ENCODE measurements around the gene ZNF384. TPM values are rescaled to one million over a fixed set of nuclear protein-coding genes. Genes with fewer than 3 reads are reported as not detected.

Gene ZNF384
- total and polyA plus RNA-seq, 11 donors, result 15.0 to 38.1 (median 25.2) TPM

DNA sequence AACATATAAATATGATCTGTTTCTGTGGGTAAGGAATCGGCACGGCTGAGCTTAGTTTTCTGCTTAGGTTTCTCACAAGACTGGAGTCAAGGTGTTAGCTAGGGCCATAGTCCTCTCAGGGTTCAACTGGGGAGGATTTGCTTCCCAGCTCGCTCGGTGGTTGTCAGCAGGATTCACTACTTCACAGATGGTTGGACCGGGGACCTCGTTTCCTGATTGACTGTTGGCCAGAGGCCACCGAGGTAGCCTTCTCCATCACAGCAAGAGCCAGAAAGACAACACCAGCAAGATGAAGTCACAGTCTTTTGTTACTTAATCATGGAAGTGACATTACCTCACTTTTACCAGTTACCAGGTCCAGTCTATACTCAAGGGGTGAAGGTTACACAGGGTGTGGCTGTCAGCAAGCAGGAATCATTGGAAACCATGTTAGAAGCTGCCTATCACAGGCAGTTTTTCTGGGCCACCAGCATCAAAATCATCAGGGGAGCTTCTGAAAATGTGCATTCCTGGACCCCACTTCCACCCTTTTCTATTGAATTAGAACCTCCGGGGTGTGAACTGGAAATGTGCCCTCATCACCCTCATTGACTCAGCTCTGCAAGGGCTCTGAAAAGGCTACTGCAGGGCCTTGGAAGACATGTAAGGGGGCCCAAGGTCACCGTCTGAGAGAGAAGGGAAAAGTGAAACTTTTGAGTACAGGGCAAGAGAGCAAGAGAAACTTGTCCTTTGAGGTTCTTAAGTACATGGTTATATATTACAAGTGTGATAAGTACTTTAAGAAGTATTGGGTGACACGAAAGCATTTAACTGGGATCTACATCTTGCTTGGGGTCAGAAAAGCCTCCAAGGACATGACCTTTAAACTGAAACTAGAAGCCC lies 45.6 kb upstream of the ZNF384 start:
- Histone ChIP-seq H3K36me3 (peaks cover 0 to 46% (median 32%) of the 10 kb centered on the region in 9 donors), H3K4me3 (no peak overlapping the region), H3K27ac (peak overlapping the region in 2 of 12 donors; percentile 34 to 54), H3K9me3 (no peaks in the 10 kb centered on the region), H3K4me1 (peaks cover 0 to 12% (median 0%) of the 10 kb centered on the region in 12 donors), H3K27me3 (no peaks in the 10 kb centered on the region)
- DNase-seq, result peak in 1 of 5 donors; percentile 10
- 60 to 71% (median 65%) methylated on average over 10 of the region's 10 CpGs for WGBS, 4 donors
- intact Hi-C loops (cut with DNase I), result loop anchor here in 9 of 10 donors (1.0 to 5.0 kb wide), 6 partner anchors 43 to 93 kb away; partner anchors contain the start of genes P3H3 (in 5 of the 9) and GPR162 (in 1 of the 9)
- ATAC-seq, result peak in 1 of 4 donors; percentile 38
- TF ChIP-seq POLR2A (IDR thresholded peaks at IDR 0.05), result no peak
- TF ChIP-seq, protein P1, sequence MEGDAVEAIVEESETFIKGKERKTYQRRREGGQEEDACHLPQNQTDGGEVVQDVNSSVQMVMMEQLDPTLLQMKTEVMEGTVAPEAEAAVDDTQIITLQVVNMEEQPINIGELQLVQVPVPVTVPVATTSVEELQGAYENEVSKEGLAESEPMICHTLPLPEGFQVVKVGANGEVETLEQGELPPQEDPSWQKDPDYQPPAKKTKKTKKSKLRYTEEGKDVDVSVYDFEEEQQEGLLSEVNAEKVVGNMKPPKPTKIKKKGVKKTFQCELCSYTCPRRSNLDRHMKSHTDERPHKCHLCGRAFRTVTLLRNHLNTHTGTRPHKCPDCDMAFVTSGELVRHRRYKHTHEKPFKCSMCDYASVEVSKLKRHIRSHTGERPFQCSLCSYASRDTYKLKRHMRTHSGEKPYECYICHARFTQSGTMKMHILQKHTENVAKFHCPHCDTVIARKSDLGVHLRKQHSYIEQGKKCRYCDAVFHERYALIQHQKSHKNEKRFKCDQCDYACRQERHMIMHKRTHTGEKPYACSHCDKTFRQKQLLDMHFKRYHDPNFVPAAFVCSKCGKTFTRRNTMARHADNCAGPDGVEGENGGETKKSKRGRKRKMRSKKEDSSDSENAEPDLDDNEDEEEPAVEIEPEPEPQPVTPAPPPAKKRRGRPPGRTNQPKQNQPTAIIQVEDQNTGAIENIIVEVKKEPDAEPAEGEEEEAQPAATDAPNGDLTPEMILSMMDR (IDR thresholded peaks at IDR 0.05), result no peak

DNA sequence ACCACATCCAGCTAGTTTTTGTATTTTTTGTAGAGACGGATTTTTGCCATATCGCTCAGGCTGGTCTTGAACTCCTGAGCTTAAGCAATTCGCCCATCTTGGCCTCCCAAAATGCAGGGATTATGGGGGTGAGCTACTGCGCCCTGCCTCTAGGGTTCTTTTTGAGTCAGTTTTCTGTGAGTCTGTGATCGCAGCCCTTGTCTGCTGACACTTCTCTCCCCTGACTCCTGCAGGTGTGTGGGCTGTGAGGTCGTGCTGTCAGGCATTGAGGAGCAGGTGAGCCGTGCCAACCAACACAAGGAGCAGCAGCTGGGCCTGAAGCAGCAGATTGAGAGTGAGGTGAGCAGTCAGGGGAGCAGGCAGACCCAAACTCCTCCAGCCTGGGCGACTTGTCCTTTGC lies 41.0 kb upstream of the ZNF384 start:
- Histone ChIP-seq H3K9me3 (no peaks in the 10 kb centered on the region), H3K27me3 (no peaks in the 10 kb centered on the region), H3K27ac (no peak overlapping the region), H3K36me3 (peaks cover 0 to 75% (median 59%) of the 10 kb centered on the region in 9 donors), H3K4me3 (no peak overlapping the region), H3K4me1 (peaks cover 0 to 8% (median 2%) of the 10 kb centered on the region in 12 donors)
- WGBS, 4 donors, result 93 to 96% (median 95%) methylated on average over 8 of the region's 8 CpGs
- DNase-seq, result no peak
- intact Hi-C loops (cut with DNase I), result no loop called here
- ATAC-seq, result no peak
- no peak for TF ChIP-seq POLR2A (IDR thresholded peaks at IDR 0.05)
- TF ChIP-seq, protein P1 (IDR thresholded peaks at IDR 0.05), result no peak

DNA sequence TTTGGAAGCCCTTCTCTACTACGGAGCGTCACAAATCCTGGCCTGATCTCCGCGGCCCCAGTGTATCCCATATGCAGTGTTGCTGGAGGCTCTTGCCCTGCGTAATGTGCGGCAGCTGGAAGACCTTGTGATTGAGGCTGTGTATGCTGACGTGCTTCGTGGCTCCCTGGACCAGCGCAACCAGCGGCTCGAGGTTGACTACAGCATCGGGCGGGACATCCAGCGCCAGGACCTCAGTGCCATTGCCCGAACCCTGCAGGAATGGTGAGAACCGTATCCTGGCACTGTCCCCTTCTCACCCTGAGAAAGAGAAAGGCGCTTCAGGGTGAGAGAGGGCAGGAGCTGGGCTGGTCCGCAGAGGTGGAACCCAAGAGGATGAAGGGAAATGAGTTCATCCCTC lies 40.0 kb upstream of the ZNF384 start:
- DNase-seq (no peak), ATAC-seq (no peak)
- Histone ChIP-seq H3K4me3 (no peak overlapping the region), H3K9me3 (no peaks in the 10 kb centered on the region), H3K27ac (no peak overlapping the region), H3K27me3 (no peaks in the 10 kb centered on the region), H3K36me3 (peaks cover 0 to 67% (median 58%) of the 10 kb centered on the region in 9 donors), H3K4me1 (peaks cover 0 to 17% (median 10%) of the 10 kb centered on the region in 12 donors)
- TF ChIP-seq, protein P1 (IDR thresholded peaks at IDR 0.05), result no peak
- no peak for TF ChIP-seq POLR2A (IDR thresholded peaks at IDR 0.05)
- intact Hi-C loops (cut with DNase I), result loop anchor here in 1 of 10 donors (10.0 kb wide), 1 partner anchor 64 kb away; the partner anchor contains the start of gene ING4
- WGBS, 4 donors, result 94 to 95% (median 94%) methylated on average over 18 of the region's 18 CpGs

GRCh38 chr12:6725350-6725749 lies 36.2 kb upstream of the ZNF384 start:
- H3K27ac ChIP-seq, result no peak overlapping the region
- no peaks in the 10 kb centered on the region for H3K9me3 ChIP-seq
- intact Hi-C loops (cut with DNase I), result loop anchor here in 4 of 10 donors (2.0 to 10.0 kb wide), 5 partner anchors 27 to 63 kb away; partner anchors contain the start of genes ING4 (in 2 of the 4), MLF2 (in 1 of the 4) and ZNF384 (in 1 of the 4)
- DNase-seq (no peak), ATAC-seq (no peak)
- no peak overlapping the region for H3K4me3 ChIP-seq
- H3K27me3 ChIP-seq, result no peaks in the 10 kb centered on the region
- H3K36me3 ChIP-seq, result peaks cover 0 to 38% (median 33%) of the 10 kb centered on the region in 9 donors
- 92 to 94% (median 93%) methylated on average over 7 of the region's 7 CpGs for WGBS, 4 donors
- H3K4me1 ChIP-seq, result peaks cover 0 to 23% (median 11%) of the 10 kb centered on the region in 12 donors
- no peak for TF ChIP-seq POLR2A (IDR thresholded peaks at IDR 0.05)
